Type B pancreatic cell (in vitro differentiated cells): ENCODE measurements around the gene HDAC9. TPM values are rescaled to one million over a fixed set of nuclear protein-coding genes. Genes with fewer than 3 reads are reported as not detected.

Source experiments
- DNase-seq: peaks from one replicate; pipeline ENCODE4 v3.0.0; 2021; ENCODE audit warnings: mixed read lengths; ENCODE audit not compliant: unreplicated experiment; ENCODE audit errors: extremely low spot score
- H3K27ac Mint-ChIP-seq: 2 replicates; pipeline ENCODE4 v1.8.0; 2021; ENCODE audit warnings: mild to moderate bottlenecking, mixed read lengths
- H3K27me3 Mint-ChIP-seq: 2 replicates; pipeline ENCODE4 v1.8.0; 2021; ENCODE audit warnings: mixed read lengths
- H3K36me3 Mint-ChIP-seq: 2 replicates; pipeline ENCODE4 v1.8.0; 2021; ENCODE audit warnings: mixed read lengths
- H3K4me1 Mint-ChIP-seq: one replicate; pipeline ENCODE4 v1.8.0; 2021; ENCODE audit warnings: mixed read lengths; ENCODE audit not compliant: unreplicated experiment
- H3K4me3 Mint-ChIP-seq: 2 replicates; pipeline ENCODE4 v1.8.0; 2021; ENCODE audit warnings: mild to moderate bottlenecking, mixed read lengths
- H3K9me3 Mint-ChIP-seq: 2 replicates; pipeline ENCODE4 v1.8.0; 2021; ENCODE audit warnings: mixed read lengths
- total RNA-seq: library from RNA; stranded (reverse); gene quantifications from 2 replicates; pipeline ENCODE4 v1.2.1, GENCODE V29; 2021; ENCODE audit warnings: low replicate concordance
- TF ChIP-seq, protein P1 (sequence below): fragments of 200-600 bp; sonication (generic); conservative IDR thresholded peaks from 2 replicates; pipeline ENCODE4 v1.5.0; 2021; ENCODE audit warnings: antibody characterized with exemption, mild to moderate bottlenecking

The HDAC9 gene
- total RNA-seq, 1 donor from 2014 or later: 6.8 TPM

DNA sequence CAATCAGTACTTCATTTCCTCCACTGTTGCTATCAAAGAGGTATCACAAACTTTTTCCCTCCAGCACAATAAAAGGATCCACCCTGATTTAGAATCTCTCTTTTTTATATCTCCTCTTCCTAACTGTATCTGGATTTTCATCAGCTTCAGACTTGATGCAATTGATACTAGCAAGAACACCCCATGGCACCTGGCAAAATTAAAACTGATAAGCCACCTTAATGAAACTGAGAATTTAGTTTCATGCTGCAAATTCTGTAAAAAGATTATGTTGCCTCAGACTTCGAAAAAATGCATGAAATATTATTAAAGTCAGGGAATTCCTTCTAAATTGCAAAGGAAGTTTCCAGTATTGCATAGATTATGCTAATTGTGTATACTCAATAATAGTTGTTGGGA, 277.0 kb downstream of the HDAC9 start:
- no peak for DNase-seq
- Mint-ChIP-seq H3K9me3 (no peaks in the 10 kb centered on the region), H3K27me3 (no peaks in the 10 kb centered on the region), H3K4me1 (peaks cover 13% of the 10 kb centered on the region), H3K36me3 (no peaks in the 10 kb centered on the region), H3K4me3 (no peak overlapping the region), H3K27ac (no peak overlapping the region)
- TF ChIP-seq, protein P1, sequence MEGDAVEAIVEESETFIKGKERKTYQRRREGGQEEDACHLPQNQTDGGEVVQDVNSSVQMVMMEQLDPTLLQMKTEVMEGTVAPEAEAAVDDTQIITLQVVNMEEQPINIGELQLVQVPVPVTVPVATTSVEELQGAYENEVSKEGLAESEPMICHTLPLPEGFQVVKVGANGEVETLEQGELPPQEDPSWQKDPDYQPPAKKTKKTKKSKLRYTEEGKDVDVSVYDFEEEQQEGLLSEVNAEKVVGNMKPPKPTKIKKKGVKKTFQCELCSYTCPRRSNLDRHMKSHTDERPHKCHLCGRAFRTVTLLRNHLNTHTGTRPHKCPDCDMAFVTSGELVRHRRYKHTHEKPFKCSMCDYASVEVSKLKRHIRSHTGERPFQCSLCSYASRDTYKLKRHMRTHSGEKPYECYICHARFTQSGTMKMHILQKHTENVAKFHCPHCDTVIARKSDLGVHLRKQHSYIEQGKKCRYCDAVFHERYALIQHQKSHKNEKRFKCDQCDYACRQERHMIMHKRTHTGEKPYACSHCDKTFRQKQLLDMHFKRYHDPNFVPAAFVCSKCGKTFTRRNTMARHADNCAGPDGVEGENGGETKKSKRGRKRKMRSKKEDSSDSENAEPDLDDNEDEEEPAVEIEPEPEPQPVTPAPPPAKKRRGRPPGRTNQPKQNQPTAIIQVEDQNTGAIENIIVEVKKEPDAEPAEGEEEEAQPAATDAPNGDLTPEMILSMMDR: no peak

DNA sequence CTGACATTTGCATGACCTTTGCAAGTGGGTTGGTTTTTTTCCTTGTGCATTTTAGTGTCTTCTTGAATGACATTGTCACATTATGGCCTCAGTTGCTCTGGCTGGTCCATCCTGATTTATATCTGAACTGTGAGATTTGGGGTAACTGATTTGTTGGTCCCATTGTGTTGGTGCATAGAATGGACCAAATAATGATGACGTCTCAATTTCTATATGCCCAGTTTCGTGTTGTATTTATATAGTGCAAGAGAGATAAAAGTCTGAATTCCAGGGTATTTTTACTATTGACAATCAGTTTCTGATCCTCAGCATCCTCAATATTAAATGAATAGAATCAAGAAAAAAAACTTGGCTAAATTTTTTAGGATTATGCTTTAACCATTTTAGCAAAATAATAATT, 281.8 kb downstream of the HDAC9 start:
- Mint-ChIP-seq H3K4me1 (peaks cover 5% of the 10 kb centered on the region), H3K27me3 (no peaks in the 10 kb centered on the region), H3K36me3 (no peaks in the 10 kb centered on the region), H3K4me3 (no peak overlapping the region), H3K9me3 (no peaks in the 10 kb centered on the region), H3K27ac (no peak overlapping the region)
- TF ChIP-seq, protein P1: no peak
- no peak for DNase-seq

- Mint-ChIP-seq H3K4me1 (peaks cover 10% of the 10 kb centered on the region), H3K4me3 (no peak overlapping the region), H3K36me3 (no peaks in the 10 kb centered on the region), H3K9me3 (no peaks in the 10 kb centered on the region), H3K27ac (no peak overlapping the region), H3K27me3 (no peaks in the 10 kb centered on the region)
- no peak for DNase-seq
- TF ChIP-seq, protein P1: no peak
Measured at GRCh38 chr7:18778594-18778993, 283.0 kb downstream of the HDAC9 start.

- TF ChIP-seq, protein P1: no peak
- H3K27me3 Mint-ChIP-seq: no peaks in the 10 kb centered on the region
- no peaks in the 10 kb centered on the region for H3K9me3 Mint-ChIP-seq
Measured at GRCh38 chr7:18780266-18780665, 284.7 kb downstream of the HDAC9 start.

GRCh38 chr7:18780938-18781337, 285.4 kb downstream of the HDAC9 start:
- H3K9me3 Mint-ChIP-seq: no peaks in the 10 kb centered on the region
- H3K27ac Mint-ChIP-seq: no peak overlapping the region
- no peaks in the 10 kb centered on the region for H3K27me3 Mint-ChIP-seq
- H3K36me3 Mint-ChIP-seq: no peaks in the 10 kb centered on the region
- DNase-seq: no peak
- TF ChIP-seq, protein P1: no peak
- no peak overlapping the region for H3K4me3 Mint-ChIP-seq
- H3K4me1 Mint-ChIP-seq: peaks cover 10% of the 10 kb centered on the region

More at GRCh38 chr7:18780266-18780665, 284.7 kb downstream of the HDAC9 start:
- no peak for DNase-seq
- no peaks in the 10 kb centered on the region for H3K36me3 Mint-ChIP-seq
- no peak overlapping the region for H3K4me3 Mint-ChIP-seq
- H3K27ac Mint-ChIP-seq: no peak overlapping the region
- peaks cover 10% of the 10 kb centered on the region for H3K4me1 Mint-ChIP-seq

- H3K27me3 Mint-ChIP-seq: no peaks in the 10 kb centered on the region
- H3K36me3 Mint-ChIP-seq: no peaks in the 10 kb centered on the region
Measured at GRCh38 chr7:18786196-18786727, 290.7 kb downstream of the HDAC9 start.

More at GRCh38 chr7:18786196-18786727, 290.7 kb downstream of the HDAC9 start:
- Mint-ChIP-seq H3K9me3 (no peaks in the 10 kb centered on the region), H3K4me1 (peaks cover 10% of the 10 kb centered on the region), H3K27ac (no peak overlapping the region), H3K4me3 (no peak overlapping the region)
- DNase-seq: no peak
- TF ChIP-seq, protein P1: no peak
